ENCODE measurements around the gene ZNF655. TPM values are rescaled to one million over a fixed set of nuclear protein-coding genes. Genes with fewer than 3 reads are reported as not detected.

The ZNF655 gene
- total RNA-seq, 1 experiment from 2014 or later, result 54.9 TPM

DNA sequence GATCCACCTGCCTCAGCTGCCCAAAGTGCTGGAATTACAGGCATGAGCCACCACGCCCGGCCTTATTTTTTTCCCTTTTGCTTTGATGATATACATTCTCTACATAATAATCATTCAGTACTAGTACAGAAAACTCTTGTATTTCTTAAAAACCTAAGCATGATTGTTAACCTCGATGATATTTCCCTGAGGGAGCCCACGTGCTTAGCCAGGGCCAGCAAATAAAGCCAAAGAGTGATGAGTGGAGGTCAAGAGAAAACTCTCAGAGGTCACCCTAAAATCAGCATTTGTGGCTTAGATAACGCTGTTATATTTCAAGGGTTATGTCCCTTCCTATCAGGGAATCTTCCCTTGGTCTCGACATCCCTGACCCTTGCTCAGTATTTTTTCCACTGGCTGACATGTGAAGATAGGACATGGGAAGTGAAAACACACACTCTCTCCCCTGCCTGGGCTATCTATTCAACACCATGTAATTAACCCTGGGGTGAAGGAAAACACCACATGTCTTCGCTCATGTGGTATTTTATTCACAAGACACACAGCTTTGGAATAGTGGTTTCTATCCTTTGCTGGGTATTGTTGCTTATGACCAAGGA is 19.1 kb upstream of the ZNF655 start:
- H3K4me3 ChIP-seq (ENCODE audit: low read depth in 2 of 2, low read length in 2 of 2), result no peak overlapping the region
- H3K4me1 ChIP-seq (ENCODE audit: control insufficient read depth, insufficient read depth, low read length), result no peaks in the 10 kb centered on the region
- no peak for DNase-seq (ENCODE audit: low read depth, low spot score)
- BruUV-seq (replicated peaks), result no TSS peak
- ChIA-PET CTCF (no interaction called here), POLR2A (interaction anchor here (0.6 kb wide), 1 partner anchor 39 kb away, joined by 4 read pairs; no protein-coding TSS in a partner anchor)
- no peak for ATAC-seq
- intact Hi-C loops (cut with micrococcal nuclease; ENCODE audit: unreplicated experiment), result no loop called here
- TF ChIP-seq, protein P1, sequence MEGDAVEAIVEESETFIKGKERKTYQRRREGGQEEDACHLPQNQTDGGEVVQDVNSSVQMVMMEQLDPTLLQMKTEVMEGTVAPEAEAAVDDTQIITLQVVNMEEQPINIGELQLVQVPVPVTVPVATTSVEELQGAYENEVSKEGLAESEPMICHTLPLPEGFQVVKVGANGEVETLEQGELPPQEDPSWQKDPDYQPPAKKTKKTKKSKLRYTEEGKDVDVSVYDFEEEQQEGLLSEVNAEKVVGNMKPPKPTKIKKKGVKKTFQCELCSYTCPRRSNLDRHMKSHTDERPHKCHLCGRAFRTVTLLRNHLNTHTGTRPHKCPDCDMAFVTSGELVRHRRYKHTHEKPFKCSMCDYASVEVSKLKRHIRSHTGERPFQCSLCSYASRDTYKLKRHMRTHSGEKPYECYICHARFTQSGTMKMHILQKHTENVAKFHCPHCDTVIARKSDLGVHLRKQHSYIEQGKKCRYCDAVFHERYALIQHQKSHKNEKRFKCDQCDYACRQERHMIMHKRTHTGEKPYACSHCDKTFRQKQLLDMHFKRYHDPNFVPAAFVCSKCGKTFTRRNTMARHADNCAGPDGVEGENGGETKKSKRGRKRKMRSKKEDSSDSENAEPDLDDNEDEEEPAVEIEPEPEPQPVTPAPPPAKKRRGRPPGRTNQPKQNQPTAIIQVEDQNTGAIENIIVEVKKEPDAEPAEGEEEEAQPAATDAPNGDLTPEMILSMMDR (IDR thresholded peaks at IDR 0.05), result no peak
- TF ChIP-seq, protein P2, sequence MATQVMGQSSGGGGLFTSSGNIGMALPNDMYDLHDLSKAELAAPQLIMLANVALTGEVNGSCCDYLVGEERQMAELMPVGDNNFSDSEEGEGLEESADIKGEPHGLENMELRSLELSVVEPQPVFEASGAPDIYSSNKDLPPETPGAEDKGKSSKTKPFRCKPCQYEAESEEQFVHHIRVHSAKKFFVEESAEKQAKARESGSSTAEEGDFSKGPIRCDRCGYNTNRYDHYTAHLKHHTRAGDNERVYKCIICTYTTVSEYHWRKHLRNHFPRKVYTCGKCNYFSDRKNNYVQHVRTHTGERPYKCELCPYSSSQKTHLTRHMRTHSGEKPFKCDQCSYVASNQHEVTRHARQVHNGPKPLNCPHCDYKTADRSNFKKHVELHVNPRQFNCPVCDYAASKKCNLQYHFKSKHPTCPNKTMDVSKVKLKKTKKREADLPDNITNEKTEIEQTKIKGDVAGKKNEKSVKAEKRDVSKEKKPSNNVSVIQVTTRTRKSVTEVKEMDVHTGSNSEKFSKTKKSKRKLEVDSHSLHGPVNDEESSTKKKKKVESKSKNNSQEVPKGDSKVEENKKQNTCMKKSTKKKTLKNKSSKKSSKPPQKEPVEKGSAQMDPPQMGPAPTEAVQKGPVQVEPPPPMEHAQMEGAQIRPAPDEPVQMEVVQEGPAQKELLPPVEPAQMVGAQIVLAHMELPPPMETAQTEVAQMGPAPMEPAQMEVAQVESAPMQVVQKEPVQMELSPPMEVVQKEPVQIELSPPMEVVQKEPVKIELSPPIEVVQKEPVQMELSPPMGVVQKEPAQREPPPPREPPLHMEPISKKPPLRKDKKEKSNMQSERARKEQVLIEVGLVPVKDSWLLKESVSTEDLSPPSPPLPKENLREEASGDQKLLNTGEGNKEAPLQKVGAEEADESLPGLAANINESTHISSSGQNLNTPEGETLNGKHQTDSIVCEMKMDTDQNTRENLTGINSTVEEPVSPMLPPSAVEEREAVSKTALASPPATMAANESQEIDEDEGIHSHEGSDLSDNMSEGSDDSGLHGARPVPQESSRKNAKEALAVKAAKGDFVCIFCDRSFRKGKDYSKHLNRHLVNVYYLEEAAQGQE (IDR thresholded peaks at IDR 0.05; ENCODE audit: insufficient read depth in 1 of 2, low read depth in 2 of 2, low read length in 1 of 2), result no peak
- TF ChIP-seq TCF7L2 (IDR thresholded peaks at IDR 0.05; ENCODE audit: low read depth, low read length), result no peak
- TF ChIP-seq SIN3A (IDR thresholded peaks at IDR 0.05; ENCODE audit: borderline replicate concordance, insufficient read depth, low read depth, low read length), result no peak
- no peak for TF ChIP-seq POLR2AphosphoS5 (IDR thresholded peaks at IDR 0.05; ENCODE audit: low read depth, low read length)
- H3K27ac ChIP-seq (ENCODE audit: low read length), result no peak overlapping the region
- no peaks in the 10 kb centered on the region for H3K27me3 ChIP-seq (ENCODE audit: control insufficient read depth, insufficient read depth, low read length)
- H3K9me3 ChIP-seq (ENCODE audit: control insufficient read depth, insufficient read depth, low read depth, low read length), result peaks cover 5% of the 10 kb centered on the region; the same call in 1 of the 2 replicates
- in situ Hi-C loops (cut with HindIII; ENCODE audit: low pct_unique_long_range_greater_than_20kb, low sequenced_read_pairs), result no loop called here
- H3K36me3 ChIP-seq (ENCODE audit: control insufficient read depth, insufficient read depth, low read length), result no peaks in the 10 kb centered on the region

DNA sequence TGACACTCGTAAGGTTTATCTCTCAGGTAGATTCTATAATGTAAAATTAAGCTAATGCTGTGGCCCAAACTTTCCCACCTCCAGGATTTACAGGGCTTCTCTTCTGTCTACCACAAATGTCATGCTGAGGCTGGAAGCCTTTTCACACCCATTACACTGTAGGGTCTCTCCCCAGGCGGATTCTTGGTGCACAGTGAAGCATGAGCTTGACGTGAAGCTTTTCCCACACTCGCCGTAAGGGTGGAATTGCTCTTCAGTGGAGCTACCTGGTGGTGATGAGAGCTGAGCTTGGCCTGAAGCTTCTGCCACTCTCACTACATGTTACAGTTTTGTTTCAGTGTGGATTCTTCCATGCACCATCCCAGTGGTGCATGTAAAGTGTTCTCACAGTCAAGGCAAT is 17.9 kb upstream of the ZNF655 start:
- H3K4me3 ChIP-seq (ENCODE audit: low read depth in 2 of 2, low read length in 2 of 2), result no peak overlapping the region
- no TSS peak for BruUV-seq (replicated peaks)
- H3K9me3 ChIP-seq (ENCODE audit: control insufficient read depth, insufficient read depth, low read depth, low read length), result peaks cover 5% of the 10 kb centered on the region; the same call in 1 of the 2 replicates
- no peak overlapping the region for H3K27ac ChIP-seq (ENCODE audit: low read length)
- TF ChIP-seq, protein P2 (IDR thresholded peaks at IDR 0.05; ENCODE audit: insufficient read depth in 1 of 2, low read depth in 2 of 2, low read length in 1 of 2), result no peak
- TF ChIP-seq SIN3A (IDR thresholded peaks at IDR 0.05; ENCODE audit: borderline replicate concordance, insufficient read depth, low read depth, low read length) (no peak), POLR2AphosphoS5 (IDR thresholded peaks at IDR 0.05; ENCODE audit: low read depth, low read length) (no peak), TCF7L2 (IDR thresholded peaks at IDR 0.05; ENCODE audit: low read depth, low read length) (no peak)
- TF ChIP-seq, protein P1 (IDR thresholded peaks at IDR 0.05), result no peak
- ChIA-PET POLR2A (no interaction called here), CTCF (no interaction called here)
- intact Hi-C loops (cut with micrococcal nuclease; ENCODE audit: unreplicated experiment), result no loop called here
- no peaks in the 10 kb centered on the region for H3K36me3 ChIP-seq (ENCODE audit: control insufficient read depth, insufficient read depth, low read length)
- H3K27me3 ChIP-seq (ENCODE audit: control insufficient read depth, insufficient read depth, low read length), result no peaks in the 10 kb centered on the region
- in situ Hi-C loops (cut with HindIII; ENCODE audit: low pct_unique_long_range_greater_than_20kb, low sequenced_read_pairs), result no loop called here
- no peaks in the 10 kb centered on the region for H3K4me1 ChIP-seq (ENCODE audit: control insufficient read depth, insufficient read depth, low read length)
- ATAC-seq, result no peak
- DNase-seq (ENCODE audit: low read depth, low spot score), result no peak

Data from Panc1 (cell line).